Amygdala (tissue), 56 donors: ENCODE results near the gene SOCS7.

ENCODE experiments used
- DNase-seq, 56 donors: peaks; one replicate each; lab custom pipeline; 2025; lab: John Stamatoyannopoulos, UW

SOCS7 gene

GRCh38 chr17:38418062-38418692 is 66.5 kb downstream of the SOCS7 start:
- DNase-seq = peak in 3 of 56 donors; percentile 31 to 56 (median 51)

GRCh38 chr17:38418693-38419507 is 67.3 kb downstream of the SOCS7 start:
- DNase-seq = peak in 4 of 56 donors; percentile 25 to 57 (median 32)

- DNase-seq = no peak
Observed at GRCh38 chr17:38419508-38419981, 67.9 kb downstream of the SOCS7 start.

- DNase-seq = no peak
Observed at GRCh38 chr17:38420518-38420917, 68.9 kb downstream of the SOCS7 start.

GRCh38 chr17:38421171-38421841 is 69.7 kb downstream of the SOCS7 start:
- DNase-seq = peak in 1 of 56 donors; percentile 47

- peak in 2 of 56 donors; percentile 38 to 62 for DNase-seq
Observed at GRCh38 chr17:38421871-38422827, 70.5 kb downstream of the SOCS7 start.

- DNase-seq = no peak
Observed at GRCh38 chr17:38424297-38424972, 72.8 kb downstream of the SOCS7 start.

GRCh38 chr17:38425031-38425430 is 73.4 kb downstream of the SOCS7 start:
- DNase-seq = no peak

- DNase-seq = no peak
Observed at GRCh38 chr17:38425744-38426143, 74.1 kb downstream of the SOCS7 start.

GRCh38 chr17:38426441-38426840 is 74.8 kb downstream of the SOCS7 start:
- no peak for DNase-seq

GRCh38 chr17:38427160-38427949 is 75.7 kb downstream of the SOCS7 start:
- DNase-seq = no peak

- peak in 52 of 56 donors; percentile 33 to 90 (median 68) for DNase-seq
Observed at GRCh38 chr17:38428112-38428642, 76.5 kb downstream of the SOCS7 start, which contains the start of gene ARHGAP23. Gene ARHGAP23, plus strand, starts transcription at chr17:38428464. Its CDS starts 22 bp downstream, at chr17:38428486.

- peak in 52 of 56 donors; percentile 26 to 92 (median 78) for DNase-seq
Observed at GRCh38 chr17:38428643-38429371, 77.2 kb downstream of the SOCS7 start.

- DNase-seq = peak in 2 of 56 donors; percentile 27 to 39
Observed at GRCh38 chr17:38429476-38430100, 77.9 kb downstream of the SOCS7 start.

GRCh38 chr17:38430316-38430715 is 78.7 kb downstream of the SOCS7 start:
- peak in 1 of 56 donors; percentile 27 for DNase-seq

GRCh38 chr17:38430822-38431221 is 79.2 kb downstream of the SOCS7 start:
- no peak for DNase-seq
